ENCODE measurements around the gene SMARCA1.
"Not testable (repeated sequence)": the region's sequence is repeated elsewhere in the genome, so short reads cannot be mapped to it uniquely, and the experiment has no call there.

Gene SMARCA1

GRCh38 chrX:129561453-129561852 lies 38.2 kb upstream of the SMARCA1 start:
- DNase-seq, result no peak
- Histone ChIP-seq H3K27ac (no peak overlapping the region), H3K27me3 (ENCODE audit: insufficient read depth, low read depth, severe bottlenecking) (no peaks in the 10 kb centered on the region), H3K36me3 (peaks cover 15% of the 10 kb centered on the region), H3K4me3 (ENCODE audit: low read depth, low read length) (no peak overlapping the region), H3K9me3 (ENCODE audit: severe bottlenecking) (no peaks in the 10 kb centered on the region)
- no peak for TF ChIP-seq CTCF (IDR thresholded peaks at IDR 0.05; ENCODE audit: low read depth, low read length)

GRCh38 chrX:129559783-129560182 lies 36.5 kb upstream of the SMARCA1 start:
- TF ChIP-seq CTCF (IDR thresholded peaks at IDR 0.05; ENCODE audit: low read depth, low read length), result no peak
- Histone ChIP-seq H3K27me3 (ENCODE audit: insufficient read depth, low read depth, severe bottlenecking) (peaks cover 2% of the 10 kb centered on the region), H3K27ac (no peak overlapping the region), H3K36me3 (peaks cover 15% of the 10 kb centered on the region), H3K9me3 (ENCODE audit: severe bottlenecking) (no peaks in the 10 kb centered on the region), H3K4me3 (ENCODE audit: low read depth, low read length) (no peak overlapping the region)
- DNase-seq, result no peak

DNA sequence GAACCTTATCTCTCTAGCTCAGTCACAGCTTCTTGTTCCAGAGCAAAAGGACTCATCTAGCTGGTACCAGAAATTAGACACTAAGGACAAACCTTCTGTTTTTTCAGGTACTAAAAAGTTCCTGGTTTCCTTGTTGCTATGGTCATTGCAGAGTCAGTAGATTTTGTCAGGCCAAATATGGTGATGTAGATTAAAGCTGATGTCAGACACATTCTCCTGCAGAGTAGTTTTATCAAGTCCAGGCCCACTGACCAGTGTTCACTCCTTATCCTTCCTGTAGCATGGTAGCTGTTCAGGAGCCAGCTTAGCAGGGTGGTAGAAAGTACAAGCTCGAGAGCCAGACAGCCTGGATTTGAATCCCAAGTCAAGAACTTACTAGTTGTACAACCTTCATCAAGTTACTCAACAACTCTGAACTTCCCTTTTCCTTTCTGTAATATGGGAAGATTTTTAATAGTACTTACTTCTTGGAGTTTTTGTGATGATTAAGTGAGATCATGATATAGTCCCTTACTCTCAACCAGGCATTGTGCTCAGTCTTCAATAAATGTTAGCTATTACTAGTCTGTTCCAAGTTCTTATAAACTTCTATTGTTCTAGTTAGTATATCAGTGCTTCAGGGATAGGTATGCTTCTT lies 34.7 kb upstream of the SMARCA1 start:
- Histone ChIP-seq H3K4me3 (ENCODE audit: low read depth, low read length) (no peak overlapping the region), H3K36me3 (peaks cover 15% of the 10 kb centered on the region), H3K27me3 (ENCODE audit: insufficient read depth, low read depth, severe bottlenecking) (peaks cover 2% of the 10 kb centered on the region), H3K9me3 (ENCODE audit: severe bottlenecking) (no peaks in the 10 kb centered on the region), H3K27ac (no peak overlapping the region)
- DNase-seq, result no peak
- TF ChIP-seq CTCF (IDR thresholded peaks at IDR 0.05; ENCODE audit: low read depth, low read length), result no peak

DNA sequence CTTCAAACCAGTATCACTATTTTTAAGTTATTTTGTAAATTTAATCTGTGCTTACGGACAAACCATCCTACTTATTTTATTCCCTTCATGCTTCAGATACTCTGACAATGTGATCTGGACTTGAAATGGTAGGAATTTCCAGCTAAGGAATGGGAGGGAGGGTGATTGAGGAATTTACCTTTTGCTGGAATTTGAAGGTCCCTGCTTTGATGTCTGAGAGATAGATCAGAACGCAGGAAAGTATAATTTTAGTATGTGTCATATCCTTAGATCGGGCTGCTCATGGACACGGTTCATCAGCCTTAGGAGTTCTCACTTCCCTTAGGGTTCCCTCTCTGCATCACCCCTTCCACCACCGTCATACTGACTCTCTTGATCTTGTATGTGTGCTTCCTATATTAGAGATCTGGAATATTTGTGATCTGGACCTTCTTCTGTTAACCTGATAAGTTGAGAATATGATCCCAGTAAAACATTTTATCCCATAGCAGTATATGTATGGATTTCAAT lies 33.6 kb upstream of the SMARCA1 start:
- Histone ChIP-seq H3K4me3 (ENCODE audit: low read depth, low read length) (no peak overlapping the region), H3K27me3 (ENCODE audit: insufficient read depth, low read depth, severe bottlenecking) (peaks cover 2% of the 10 kb centered on the region), H3K9me3 (ENCODE audit: severe bottlenecking) (no peaks in the 10 kb centered on the region), H3K36me3 (peaks cover 13% of the 10 kb centered on the region), H3K27ac (no peak overlapping the region)
- no peak for DNase-seq
- TF ChIP-seq CTCF (IDR thresholded peaks at IDR 0.05; ENCODE audit: low read depth, low read length), result no peak

- not testable (repeated sequence) for H3K36me3 ChIP-seq; DNase-seq; H3K9me3 ChIP-seq (ENCODE audit: severe bottlenecking); H3K27me3 ChIP-seq (ENCODE audit: insufficient read depth, low read depth, severe bottlenecking); H3K4me3 ChIP-seq (ENCODE audit: low read depth, low read length); H3K27ac ChIP-seq
Measured at GRCh38 chrX:129554816-129555215, 31.5 kb upstream of the SMARCA1 start.

GRCh38 chrX:129553619-129554288 lies 30.5 kb upstream of the SMARCA1 start:
- H3K27ac ChIP-seq, result no peak overlapping the region
- no peak overlapping the region for H3K4me3 ChIP-seq (ENCODE audit: low read depth, low read length)
- no peaks in the 10 kb centered on the region for H3K36me3 ChIP-seq
- DNase-seq, result no peak
- no peaks in the 10 kb centered on the region for H3K9me3 ChIP-seq (ENCODE audit: severe bottlenecking)
- no peak for TF ChIP-seq CTCF (IDR thresholded peaks at IDR 0.05; ENCODE audit: low read depth, low read length)
- peaks cover 2% of the 10 kb centered on the region for H3K27me3 ChIP-seq (ENCODE audit: insufficient read depth, low read depth, severe bottlenecking)

All from WERI-Rb-1 (cell line).